Uterus (tissue), 4 donors: Measurements from ENCODE around the gene BGN. TPM values are rescaled to one million over a fixed set of nuclear protein-coding genes. Genes with fewer than 3 reads are reported as not detected.

Experiments
- DNase-seq, 2 donors: peaks; one replicate each; pipeline ENCODE4 v3.0.0-alpha.2; 2019 to 2020
- H3K27ac ChIP-seq, 2 donors: fragments of 200-600 bp; sonication (generic); 1 replicate in 1 of 2; 2 replicates in 1 of 2; pipeline ENCODE4 v1.5.1; 2016 to 2018
- H3K27me3 ChIP-seq, 2 donors: fragments of 200-600 bp; sonication (generic); one replicate each; pipeline ENCODE4 v1.5.1; 2018 to 2019; ENCODE audit warnings: control low read depth in 1 of 2
- H3K36me3 ChIP-seq, 2 donors: fragments of 200-600 bp; sonication (generic); one replicate each; pipeline ENCODE4 v1.5.1; 2019; ENCODE audit warnings: control low read depth in 1 of 2
- H3K4me1 ChIP-seq, 2 donors: fragments of 200-600 bp; sonication (generic); one replicate each; pipeline ENCODE4 v1.5.1; 2018 to 2019; ENCODE audit warnings: control low read depth in 1 of 2
- H3K4me3 ChIP-seq, 2 donors: fragments of 200-600 bp; sonication (generic); 1 replicate in 1 of 2; 2 replicates in 1 of 2; pipeline ENCODE4 v1.5.1; 2018 to 2019; ENCODE audit warnings: mild to moderate bottlenecking in 1 of 2
- H3K9me3 ChIP-seq, 2 donors: fragments of 200-600 bp; sonication (generic); one replicate each; pipeline ENCODE4 v1.5.1; 2019; ENCODE audit warnings: control low read depth in 1 of 2
- POLR2A ChIP-seq, 2 donors: fragments of 450-650 bp; IDR thresholded peaks; one replicate each; pipeline ENCODE4 v1.6.1; 2016; ENCODE audit warnings: antibody characterized with exemption in 2 of 2, mild to moderate bottlenecking in 1 of 2, moderate library complexity in 1 of 2
- intact Hi-C: fragments of 100-400 bp; cut with DNase I; formaldehyde crosslinking; loops from one replicate; pipeline ENCODE4 v1.15.1; 2023; ENCODE audit warnings: low total_unique reads
- total RNA-seq, 4 donors: library from RNA; depleted of rRNA in 3 of 4; stranded (reverse); fragments of >200 nt in 3 of 4; gene quantifications; one replicate each; pipeline versions ENCODE4 v1.1.0 to v1.2.4, GENCODE V29; 2014 to 2023
- TF ChIP-seq, protein P1 (sequence below), 4 experiments: fragments of 200-600 bp in 2 of 4; fragments of 450-650 bp in 2 of 4; sonication (generic) in 2 of 4; IDR thresholded peaks; one replicate each; pipeline ENCODE4 v1.5.1; 2016 to 2019; ENCODE audit warnings: antibody characterized with exemption in 4 of 4, mild to moderate bottlenecking in 2 of 4, moderate library complexity in 1 of 4
- donor health status: DM: yes; HTN: yes; CAD: no.

The BGN gene
- total RNA-seq, 4 donors from 2014 or later = 36.8 to 91.5 (median 50.0) TPM

DNA sequence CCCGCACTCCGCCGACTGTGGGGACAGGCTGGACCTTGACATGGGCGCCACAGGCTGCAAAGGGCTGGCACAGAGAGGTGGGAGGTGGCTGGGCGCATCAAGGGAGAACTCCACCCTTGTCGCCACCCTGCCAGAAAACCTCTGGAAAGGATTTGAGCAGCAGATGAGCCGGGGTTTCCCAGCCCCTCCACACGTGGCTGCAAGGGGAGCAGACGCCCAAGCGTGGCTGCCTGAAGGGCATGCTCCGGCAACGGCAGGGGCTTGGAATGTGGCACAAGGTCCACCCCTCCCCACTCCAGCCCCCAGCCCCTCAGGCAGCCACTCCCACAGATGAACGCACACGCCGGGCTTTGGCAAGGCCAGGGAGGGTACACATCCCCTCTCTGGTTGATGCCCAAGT, 4.6 kb downstream of the BGN start:
- Histone ChIP-seq H3K9me3 (no peaks in the 10 kb centered on the region), H3K27ac (no peak overlapping the region), H3K36me3 (no peaks in the 10 kb centered on the region), H3K4me1 (no peaks in the 10 kb centered on the region), H3K4me3 (no peak overlapping the region), H3K27me3 (no peaks in the 10 kb centered on the region)
- no peak for DNase-seq
- intact Hi-C loops = no loop called here
- TF ChIP-seq POLR2A (IDR thresholded peaks at IDR 0.05) = no peak
- TF ChIP-seq, protein P1, sequence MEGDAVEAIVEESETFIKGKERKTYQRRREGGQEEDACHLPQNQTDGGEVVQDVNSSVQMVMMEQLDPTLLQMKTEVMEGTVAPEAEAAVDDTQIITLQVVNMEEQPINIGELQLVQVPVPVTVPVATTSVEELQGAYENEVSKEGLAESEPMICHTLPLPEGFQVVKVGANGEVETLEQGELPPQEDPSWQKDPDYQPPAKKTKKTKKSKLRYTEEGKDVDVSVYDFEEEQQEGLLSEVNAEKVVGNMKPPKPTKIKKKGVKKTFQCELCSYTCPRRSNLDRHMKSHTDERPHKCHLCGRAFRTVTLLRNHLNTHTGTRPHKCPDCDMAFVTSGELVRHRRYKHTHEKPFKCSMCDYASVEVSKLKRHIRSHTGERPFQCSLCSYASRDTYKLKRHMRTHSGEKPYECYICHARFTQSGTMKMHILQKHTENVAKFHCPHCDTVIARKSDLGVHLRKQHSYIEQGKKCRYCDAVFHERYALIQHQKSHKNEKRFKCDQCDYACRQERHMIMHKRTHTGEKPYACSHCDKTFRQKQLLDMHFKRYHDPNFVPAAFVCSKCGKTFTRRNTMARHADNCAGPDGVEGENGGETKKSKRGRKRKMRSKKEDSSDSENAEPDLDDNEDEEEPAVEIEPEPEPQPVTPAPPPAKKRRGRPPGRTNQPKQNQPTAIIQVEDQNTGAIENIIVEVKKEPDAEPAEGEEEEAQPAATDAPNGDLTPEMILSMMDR (IDR thresholded peaks at IDR 0.05) = no peak

DNA sequence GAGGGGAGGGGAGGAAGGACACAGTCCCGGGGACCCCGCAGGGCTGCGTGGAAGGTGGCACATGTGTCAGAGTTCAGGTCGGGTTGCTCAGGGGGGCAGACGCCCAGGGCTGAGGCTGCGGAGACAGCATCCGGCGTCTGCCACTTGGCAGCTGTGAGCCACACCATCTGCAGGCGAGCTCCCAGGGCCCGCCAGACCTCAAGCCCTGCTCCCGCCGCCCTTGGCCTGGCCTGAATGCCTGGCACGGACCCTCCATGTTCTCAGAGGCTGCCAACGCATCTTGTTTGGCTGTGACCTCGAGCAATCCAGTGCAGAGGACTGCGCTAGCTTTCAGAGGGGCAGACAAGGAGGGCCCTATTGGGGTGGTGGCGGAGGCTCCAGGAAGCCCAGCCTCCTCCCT, 5.1 kb downstream of the BGN start:
- Histone ChIP-seq H3K4me3 (no peak overlapping the region), H3K27ac (no peak overlapping the region), H3K27me3 (no peaks in the 10 kb centered on the region), H3K36me3 (no peaks in the 10 kb centered on the region), H3K9me3 (no peaks in the 10 kb centered on the region), H3K4me1 (no peaks in the 10 kb centered on the region)
- intact Hi-C loops = no loop called here
- TF ChIP-seq POLR2A (IDR thresholded peaks at IDR 0.05) = no peak
- TF ChIP-seq, protein P1 (IDR thresholded peaks at IDR 0.05) = no peak
- no peak for DNase-seq

DNA sequence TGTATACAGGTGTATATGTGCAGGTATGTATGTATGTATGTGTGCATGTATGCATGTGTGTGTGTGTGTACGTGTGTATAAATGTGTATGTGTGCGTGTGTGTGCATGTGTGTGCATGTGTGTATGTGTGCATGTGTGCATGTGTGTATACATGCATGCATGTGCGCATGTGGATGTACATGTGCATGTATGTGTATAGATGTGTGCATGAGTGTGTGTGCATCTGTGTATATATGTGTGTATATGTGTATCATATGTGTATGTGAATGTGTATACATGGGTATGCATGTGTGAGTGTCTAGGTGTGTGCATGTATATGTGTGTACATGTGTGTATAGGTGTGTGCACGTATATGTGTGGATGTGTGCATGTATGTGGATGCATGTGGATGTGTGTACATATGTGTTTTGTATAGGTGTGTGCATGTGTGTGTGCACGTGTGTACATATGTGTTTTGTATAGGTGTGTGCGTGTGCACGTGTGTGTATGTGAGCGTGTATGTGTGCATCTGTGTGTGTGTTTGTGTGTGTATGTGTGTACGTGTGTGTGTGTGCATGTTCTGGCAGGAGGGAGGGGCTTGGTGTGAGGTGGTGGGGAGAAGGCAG, 6.0 kb downstream of the BGN start:
- intact Hi-C loops = no loop called here
- H3K27ac ChIP-seq = no peak overlapping the region
- TF ChIP-seq, protein P1 (IDR thresholded peaks at IDR 0.05) = no peak
- TF ChIP-seq POLR2A (IDR thresholded peaks at IDR 0.05) = no peak

DNA sequence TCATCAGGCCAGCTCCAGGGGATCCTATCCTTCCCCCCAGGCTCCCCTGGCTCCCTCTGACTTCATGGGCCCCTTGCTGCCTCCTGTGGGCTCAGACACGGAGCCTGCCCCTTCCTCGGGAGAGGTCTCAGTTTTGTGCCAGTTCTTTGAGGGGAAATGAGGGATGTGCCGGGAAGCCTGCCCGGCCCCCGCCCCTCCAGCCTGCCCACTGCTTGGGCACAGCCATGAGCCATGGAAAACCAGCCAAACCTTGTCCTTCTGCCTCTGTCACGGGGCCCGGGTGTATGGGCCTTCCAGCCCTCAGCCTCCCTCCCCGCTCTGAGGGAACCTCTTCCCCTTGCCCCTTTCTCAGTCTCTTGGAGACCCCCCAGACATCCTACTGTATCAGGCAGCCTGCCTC, 6.8 kb downstream of the BGN start:
- H3K4me1 ChIP-seq = no peaks in the 10 kb centered on the region
- intact Hi-C loops = no loop called here
- no peak for TF ChIP-seq POLR2A (IDR thresholded peaks at IDR 0.05)
- TF ChIP-seq, protein P1 (IDR thresholded peaks at IDR 0.05) = no peak
- H3K9me3 ChIP-seq = no peaks in the 10 kb centered on the region
- H3K4me3 ChIP-seq = no peak overlapping the region
- H3K27me3 ChIP-seq = no peaks in the 10 kb centered on the region
- no peaks in the 10 kb centered on the region for H3K36me3 ChIP-seq
- no peak for DNase-seq
- H3K27ac ChIP-seq = no peak overlapping the region

More for the DNA sequence above, 6.0 kb downstream of the BGN start:
- no peaks in the 10 kb centered on the region for H3K27me3 ChIP-seq
- no peak overlapping the region for H3K4me3 ChIP-seq
- DNase-seq = no peak
- H3K4me1 ChIP-seq = no peaks in the 10 kb centered on the region
- no peaks in the 10 kb centered on the region for H3K9me3 ChIP-seq
- H3K36me3 ChIP-seq = no peaks in the 10 kb centered on the region

DNA sequence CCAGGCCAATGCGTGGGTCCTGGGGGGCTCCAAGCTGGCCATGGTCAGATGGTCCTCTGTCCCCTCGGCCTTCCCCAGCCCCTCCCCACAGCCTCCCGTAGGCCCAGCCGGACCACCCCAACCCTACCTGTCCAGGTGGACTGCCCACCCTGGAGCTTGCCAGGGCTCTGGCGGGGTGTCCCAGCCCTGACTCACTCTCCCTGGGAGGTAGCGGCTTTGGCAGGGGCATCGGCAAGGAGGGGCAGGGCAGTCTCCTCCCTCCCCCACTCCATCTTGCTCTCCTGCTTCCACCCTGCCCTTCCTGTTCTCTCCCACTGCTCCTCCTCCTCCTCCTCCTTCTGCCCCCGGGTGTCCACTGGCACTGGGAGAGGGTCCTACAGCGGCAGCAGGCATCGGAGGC, 7.4 kb downstream of the BGN start:
- H3K9me3 ChIP-seq = no peaks in the 10 kb centered on the region
- intact Hi-C loops = no loop called here
- no peak for DNase-seq
- H3K4me1 ChIP-seq = no peaks in the 10 kb centered on the region
- no peaks in the 10 kb centered on the region for H3K36me3 ChIP-seq
- TF ChIP-seq, protein P1 (IDR thresholded peaks at IDR 0.05) = no peak
- no peak for TF ChIP-seq POLR2A (IDR thresholded peaks at IDR 0.05)
- H3K27me3 ChIP-seq = no peaks in the 10 kb centered on the region
- no peak overlapping the region for H3K4me3 ChIP-seq
- H3K27ac ChIP-seq = no peak overlapping the region
